GM19239 (cell line): ENCODE results near the gene RNU7-1.
A peak's percentile ranks its signal among the peaks of the same experiment; 100 is the strongest.

Experiments used
- DNase-seq: peaks from one replicate; pipeline ENCODE4 v3.0.0; 2011; ENCODE audit warnings: low spot score; ENCODE audit not compliant: insufficient read length
- FAIRE-seq: peaks from 2 replicates; lab custom pipeline; 2011; peaks lifted over from hg19 to GRCh38; lab: Jason Lieb, UNC

Gene RNU7-1

GRCh38 chr12:6936194-6936635 lies 7.4 kb upstream of the RNU7-1 start:
- peak; percentile 45 for FAIRE-seq
- no peak for DNase-seq

GRCh38 chr12:6936636-6937480 lies 6.8 kb upstream of the RNU7-1 start:
- no peak for DNase-seq
- peak; percentile 44 for FAIRE-seq

- FAIRE-seq (peak; percentile 100), DNase-seq (peak; percentile 84)
These were observed 5.9 kb upstream of the RNU7-1 start for GRCh38 chr12:6937481-6938352.

- DNase-seq (no peak), FAIRE-seq (no peak)
These were observed 5.0 kb upstream of the RNU7-1 start for GRCh38 chr12:6938353-6939190.

- FAIRE-seq (no peak), DNase-seq (no peak)
These were observed 4.5 kb upstream of the RNU7-1 start for GRCh38 chr12:6939191-6939540.

- FAIRE-seq (no peak), DNase-seq (no peak)
These were observed 2.3 kb upstream of the RNU7-1 start for GRCh38 chr12:6941267-6941666.

GRCh38 chr12:6941782-6942181 lies 1.8 kb upstream of the RNU7-1 start:
- FAIRE-seq: no peak
- DNase-seq: no peak

GRCh38 chr12:6942331-6942665 lies 1.3 kb upstream of the RNU7-1 start:
- no peak for FAIRE-seq
- DNase-seq: no peak

GRCh38 chr12:6943389-6943721 lies 261 bp upstream of the RNU7-1 start:
- FAIRE-seq: peak; percentile 87
- peak; percentile 92 for DNase-seq

GRCh38 chr12:6944381-6945186 lies 968 bp downstream of the RNU7-1 start:
- FAIRE-seq (peak; percentile 96), DNase-seq (no peak)

- DNase-seq: no peak
- FAIRE-seq: peak; percentile 39
These were observed 2.0 kb downstream of the RNU7-1 start for GRCh38 chr12:6945613-6946012.

- DNase-seq (no peak), FAIRE-seq (peak; percentile 92)
These were observed 2.7 kb downstream of the RNU7-1 start for GRCh38 chr12:6946033-6946919.

GRCh38 chr12:6946920-6947374 lies 3.3 kb downstream of the RNU7-1 start:
- FAIRE-seq (no peak), DNase-seq (no peak)

GRCh38 chr12:6947615-6948014 lies 4.0 kb downstream of the RNU7-1 start:
- peak; percentile 14 for FAIRE-seq
- DNase-seq: no peak

- FAIRE-seq (peak; percentile 92), DNase-seq (no peak)
These were observed 5.4 kb downstream of the RNU7-1 start for GRCh38 chr12:6948873-6949594.

GRCh38 chr12:6950401-6950801 lies 6.8 kb downstream of the RNU7-1 start:
- DNase-seq: no peak
- FAIRE-seq: no peak

- DNase-seq (no peak), FAIRE-seq (peak; percentile 95)
These were observed 7.4 kb downstream of the RNU7-1 start, which contains the start of gene PTPN6 for GRCh38 chr12:6950811-6951540. PTPN6 (plus strand) TSS chr12:6951356; CDS start chr12:6951513, 157 bp downstream.
